ENCODE results near the gene TBXAS1.

The TBXAS1 gene

GRCh38 chr7:139887992-139888481 is 59.0 kb downstream of the TBXAS1 start:
- H3K9me2 ChIP-seq (replicated peaks; ENCODE audit: low read depth, low read length): no peaks in the 10 kb centered on the region
- no peaks in the 10 kb centered on the region for H3F3A ChIP-seq (ENCODE audit: low read depth)
- H3K4me2 ChIP-seq (ENCODE audit: low read depth, low read length, poor library complexity, severe bottlenecking): no peak overlapping the region
- H2AFZ ChIP-seq (ENCODE audit: low read length): no peak overlapping the region
- H3K36me3 ChIP-seq (ENCODE audit: insufficient read depth, low read length): no peaks in the 10 kb centered on the region
- H3K79me2 ChIP-seq (ENCODE audit: insufficient read depth, low read length): no peaks in the 10 kb centered on the region
- H3K27me3 ChIP-seq (ENCODE audit: insufficient read depth, low read length, poor library complexity, severe bottlenecking): no peaks in the 10 kb centered on the region
- no peak overlapping the region for H3K4me3 ChIP-seq (ENCODE audit: low read length, poor library complexity, severe bottlenecking)
- H3K9ac ChIP-seq (ENCODE audit: low read depth, low read length, poor library complexity, severe bottlenecking): no peak overlapping the region
- TF ChIP-seq, protein P1, sequence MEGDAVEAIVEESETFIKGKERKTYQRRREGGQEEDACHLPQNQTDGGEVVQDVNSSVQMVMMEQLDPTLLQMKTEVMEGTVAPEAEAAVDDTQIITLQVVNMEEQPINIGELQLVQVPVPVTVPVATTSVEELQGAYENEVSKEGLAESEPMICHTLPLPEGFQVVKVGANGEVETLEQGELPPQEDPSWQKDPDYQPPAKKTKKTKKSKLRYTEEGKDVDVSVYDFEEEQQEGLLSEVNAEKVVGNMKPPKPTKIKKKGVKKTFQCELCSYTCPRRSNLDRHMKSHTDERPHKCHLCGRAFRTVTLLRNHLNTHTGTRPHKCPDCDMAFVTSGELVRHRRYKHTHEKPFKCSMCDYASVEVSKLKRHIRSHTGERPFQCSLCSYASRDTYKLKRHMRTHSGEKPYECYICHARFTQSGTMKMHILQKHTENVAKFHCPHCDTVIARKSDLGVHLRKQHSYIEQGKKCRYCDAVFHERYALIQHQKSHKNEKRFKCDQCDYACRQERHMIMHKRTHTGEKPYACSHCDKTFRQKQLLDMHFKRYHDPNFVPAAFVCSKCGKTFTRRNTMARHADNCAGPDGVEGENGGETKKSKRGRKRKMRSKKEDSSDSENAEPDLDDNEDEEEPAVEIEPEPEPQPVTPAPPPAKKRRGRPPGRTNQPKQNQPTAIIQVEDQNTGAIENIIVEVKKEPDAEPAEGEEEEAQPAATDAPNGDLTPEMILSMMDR (conservative IDR thresholded peaks at IDR 0.05; ENCODE audit: low read length): no peak
- TF ChIP-seq EZH2phosphoT487 (IDR thresholded peaks at IDR 0.05; ENCODE audit: borderline replicate concordance): no peak
- H3K9me3 ChIP-seq (ENCODE audit: insufficient read depth, low read depth, low read length): no peaks in the 10 kb centered on the region
- H3K4me1 ChIP-seq (ENCODE audit: insufficient read depth, low read length, poor library complexity, severe bottlenecking): no peaks in the 10 kb centered on the region
- H4K20me1 ChIP-seq (ENCODE audit: insufficient read depth, low read length, poor library complexity, severe bottlenecking): no peaks in the 10 kb centered on the region

DNA sequence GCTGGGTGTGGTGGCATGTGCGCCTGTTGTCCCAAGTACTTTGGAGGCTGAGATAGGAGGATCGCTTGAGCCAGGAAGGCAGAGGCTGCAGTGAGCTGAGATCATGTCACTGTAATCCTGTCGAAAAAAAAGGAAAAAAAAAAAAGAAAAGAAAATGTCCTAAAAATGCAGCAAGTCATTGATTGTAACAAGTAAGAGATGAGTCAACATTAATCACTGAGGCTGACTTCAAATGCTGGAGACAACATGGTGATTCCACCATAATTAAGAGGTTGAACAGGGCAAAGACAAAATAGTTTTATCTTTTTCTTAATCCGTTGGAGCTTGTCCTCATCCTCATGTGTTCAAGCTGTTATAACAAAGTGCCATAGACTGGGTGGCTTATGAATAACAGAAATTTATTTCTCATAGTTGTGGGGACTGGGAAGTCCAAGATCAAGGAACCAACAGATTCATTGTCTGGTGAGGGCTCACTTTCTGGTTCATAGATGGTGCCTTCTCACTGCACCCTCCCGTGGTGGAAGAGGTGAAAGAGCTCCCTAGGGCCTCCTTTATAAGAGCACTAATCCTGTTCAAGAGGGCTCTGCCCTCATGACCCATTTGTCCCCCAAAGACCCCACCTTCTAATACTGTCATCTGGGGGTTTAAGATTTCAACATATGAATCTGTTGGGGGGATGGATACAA is 60.3 kb downstream of the TBXAS1 start:
- Histone ChIP-seq H3K79me2 (ENCODE audit: insufficient read depth, low read length) (no peaks in the 10 kb centered on the region), H3K9me3 (ENCODE audit: insufficient read depth, low read depth, low read length) (no peaks in the 10 kb centered on the region), H4K20me1 (ENCODE audit: insufficient read depth, low read length, poor library complexity, severe bottlenecking) (no peaks in the 10 kb centered on the region), H3K4me3 (ENCODE audit: low read length, poor library complexity, severe bottlenecking) (no peak overlapping the region), H3K9ac (ENCODE audit: low read depth, low read length, poor library complexity, severe bottlenecking) (no peak overlapping the region), H3K4me1 (ENCODE audit: insufficient read depth, low read length, poor library complexity, severe bottlenecking) (no peaks in the 10 kb centered on the region), H3K36me3 (ENCODE audit: insufficient read depth, low read length) (no peaks in the 10 kb centered on the region), H3K4me2 (ENCODE audit: low read depth, low read length, poor library complexity, severe bottlenecking) (no peak overlapping the region), H3F3A (ENCODE audit: low read depth) (no peaks in the 10 kb centered on the region), H2AFZ (ENCODE audit: low read length) (no peak overlapping the region), H3K27me3 (ENCODE audit: insufficient read depth, low read length, poor library complexity, severe bottlenecking) (no peaks in the 10 kb centered on the region), H3K9me2 (replicated peaks; ENCODE audit: low read depth, low read length) (no peaks in the 10 kb centered on the region)
- TF ChIP-seq, protein P1 (conservative IDR thresholded peaks at IDR 0.05; ENCODE audit: low read length): no peak
- no peak for TF ChIP-seq EZH2phosphoT487 (IDR thresholded peaks at IDR 0.05; ENCODE audit: borderline replicate concordance)

DNA sequence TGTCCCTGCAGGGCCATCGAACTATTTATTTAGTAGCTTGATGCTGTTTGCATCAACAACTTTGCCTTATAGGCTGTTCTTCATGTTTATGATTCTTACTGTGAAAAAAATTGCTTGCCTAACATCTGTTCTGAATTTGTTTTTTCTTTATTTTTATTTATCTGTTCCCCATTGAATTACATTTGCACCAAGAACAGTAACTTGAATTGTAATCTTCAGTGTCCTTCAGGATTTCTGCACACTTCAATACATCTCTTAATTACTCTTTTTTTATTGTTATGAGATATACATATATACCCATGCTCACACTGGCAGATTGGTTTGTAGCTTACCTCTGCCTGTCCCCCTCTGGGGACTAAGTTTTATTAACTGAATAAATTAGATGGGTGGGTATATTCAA is 64.4 kb downstream of the TBXAS1 start:
- no peaks in the 10 kb centered on the region for H3K9me2 ChIP-seq (replicated peaks; ENCODE audit: low read depth, low read length)
- H3K9ac ChIP-seq (ENCODE audit: low read depth, low read length, poor library complexity, severe bottlenecking): no peak overlapping the region
- no peak overlapping the region for H2AFZ ChIP-seq (ENCODE audit: low read length)
- H4K20me1 ChIP-seq (ENCODE audit: insufficient read depth, low read length, poor library complexity, severe bottlenecking): no peaks in the 10 kb centered on the region
- H3K4me3 ChIP-seq (ENCODE audit: low read length, poor library complexity, severe bottlenecking): no peak overlapping the region
- H3K36me3 ChIP-seq (ENCODE audit: insufficient read depth, low read length): no peaks in the 10 kb centered on the region
- H3F3A ChIP-seq (ENCODE audit: low read depth): no peaks in the 10 kb centered on the region
- H3K4me1 ChIP-seq (ENCODE audit: insufficient read depth, low read length, poor library complexity, severe bottlenecking): no peaks in the 10 kb centered on the region
- H3K27me3 ChIP-seq (ENCODE audit: insufficient read depth, low read length, poor library complexity, severe bottlenecking): no peaks in the 10 kb centered on the region
- H3K9me3 ChIP-seq (ENCODE audit: insufficient read depth, low read depth, low read length): no peaks in the 10 kb centered on the region
- TF ChIP-seq, protein P1 (conservative IDR thresholded peaks at IDR 0.05; ENCODE audit: low read length): no peak
- no peak for TF ChIP-seq EZH2phosphoT487 (IDR thresholded peaks at IDR 0.05; ENCODE audit: borderline replicate concordance)
- H3K79me2 ChIP-seq (ENCODE audit: insufficient read depth, low read length): no peaks in the 10 kb centered on the region
- no peak overlapping the region for H3K4me2 ChIP-seq (ENCODE audit: low read depth, low read length, poor library complexity, severe bottlenecking)

All from Loucy (cell line).